GM12878 (cell line): Measurements from ENCODE around the gene DLX6. TPM values are rescaled to one million over a fixed set of nuclear protein-coding genes. Genes with fewer than 3 reads are reported as not detected.

Experiments used
- TCF7 ChIP-seq: IDR thresholded peaks from 2 replicates; pipeline ENCODE4 v1.6.1; 2014; ENCODE audit warnings: antibody characterized with exemption, borderline replicate concordance
- polyA plus RNA-seq, 11 experiments: library from polyadenylated mRNA; depleted of rRNA in 4 of 11; unstranded in 6 of 11; stranded (reverse) in 5 of 11; fragments of >200 nt; fragmentation: Nextera tagmentation in 4 of 11; fragmentation: Illumina TruSeq in 1 of 11; extraction: Ambion mirVana in 4 of 11; extraction: Trizol in 1 of 11; gene quantifications; 1 replicate in 1 of 11; 2 replicates in 10 of 11; pipeline versions ENCODE4 v1.2.1 to v1.2.3, GENCODE V29; 2011 to 2016; ENCODE audit warnings: inconsistent platforms in 2 of 11, missing spikeins in 2 of 11, low read depth in 1 of 11
- total RNA-seq, 4 experiments: library from RNA; depleted of rRNA in 3 of 4; stranded (reverse); fragments of >200 nt in 3 of 4; fragmentation: Illumina TruSeq in 1 of 4; extraction: Trizol in 1 of 4; gene quantifications; 2 replicates each; pipeline versions ENCODE4 v1.2.1 to v1.2.3, GENCODE V29; 2013 to 2021
- TF ChIP-seq, protein P1 (sequence below): IDR thresholded peaks from 2 replicates; pipeline ENCODE4 v1.6.1; 2012; ENCODE audit warnings: improper control_type of control experiment, low read depth, low read length; ENCODE audit not compliant: insufficient replicate concordance
- TF ChIP-seq, protein P2 (sequence below): fragments of 450-650 bp; IDR thresholded peaks from 2 replicates; pipeline ENCODE4 v1.6.1; 2016; ENCODE audit warnings: mild to moderate bottlenecking, moderate library complexity, borderline replicate concordance
- TF ChIP-seq, protein P3 (sequence below): fragments of 450-650 bp; conservative IDR thresholded peaks from 2 replicates; pipeline ENCODE4 v1.6.1; 2017; ENCODE audit warnings: mild to moderate bottlenecking, moderate library complexity

Gene DLX6
- total and polyA plus RNA-seq, 10 of the 15 experiments (the other 5 are each of a cell fraction or from before 2014, with no cell fraction given): not detected

DNA sequence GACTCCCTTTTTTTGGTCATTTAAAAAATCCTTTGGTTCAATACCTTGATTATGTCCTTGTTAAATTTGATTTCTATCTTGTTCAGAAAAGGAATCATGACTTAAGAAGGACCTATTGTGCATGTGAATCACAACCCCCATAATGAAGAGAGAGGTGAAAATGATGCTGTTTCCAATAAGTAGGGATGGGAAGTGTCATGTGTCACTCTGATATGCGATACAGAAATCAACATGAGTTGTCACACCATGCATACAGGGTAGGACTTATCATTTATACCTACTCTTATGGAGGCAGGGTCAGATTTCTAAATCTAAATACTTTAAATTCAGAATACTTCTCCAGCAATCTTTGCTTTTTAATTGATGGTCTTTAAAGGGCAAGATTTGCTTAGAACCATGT lies 19.4 kb upstream of the DLX6 start (continued):
- TF ChIP-seq, protein P1, sequence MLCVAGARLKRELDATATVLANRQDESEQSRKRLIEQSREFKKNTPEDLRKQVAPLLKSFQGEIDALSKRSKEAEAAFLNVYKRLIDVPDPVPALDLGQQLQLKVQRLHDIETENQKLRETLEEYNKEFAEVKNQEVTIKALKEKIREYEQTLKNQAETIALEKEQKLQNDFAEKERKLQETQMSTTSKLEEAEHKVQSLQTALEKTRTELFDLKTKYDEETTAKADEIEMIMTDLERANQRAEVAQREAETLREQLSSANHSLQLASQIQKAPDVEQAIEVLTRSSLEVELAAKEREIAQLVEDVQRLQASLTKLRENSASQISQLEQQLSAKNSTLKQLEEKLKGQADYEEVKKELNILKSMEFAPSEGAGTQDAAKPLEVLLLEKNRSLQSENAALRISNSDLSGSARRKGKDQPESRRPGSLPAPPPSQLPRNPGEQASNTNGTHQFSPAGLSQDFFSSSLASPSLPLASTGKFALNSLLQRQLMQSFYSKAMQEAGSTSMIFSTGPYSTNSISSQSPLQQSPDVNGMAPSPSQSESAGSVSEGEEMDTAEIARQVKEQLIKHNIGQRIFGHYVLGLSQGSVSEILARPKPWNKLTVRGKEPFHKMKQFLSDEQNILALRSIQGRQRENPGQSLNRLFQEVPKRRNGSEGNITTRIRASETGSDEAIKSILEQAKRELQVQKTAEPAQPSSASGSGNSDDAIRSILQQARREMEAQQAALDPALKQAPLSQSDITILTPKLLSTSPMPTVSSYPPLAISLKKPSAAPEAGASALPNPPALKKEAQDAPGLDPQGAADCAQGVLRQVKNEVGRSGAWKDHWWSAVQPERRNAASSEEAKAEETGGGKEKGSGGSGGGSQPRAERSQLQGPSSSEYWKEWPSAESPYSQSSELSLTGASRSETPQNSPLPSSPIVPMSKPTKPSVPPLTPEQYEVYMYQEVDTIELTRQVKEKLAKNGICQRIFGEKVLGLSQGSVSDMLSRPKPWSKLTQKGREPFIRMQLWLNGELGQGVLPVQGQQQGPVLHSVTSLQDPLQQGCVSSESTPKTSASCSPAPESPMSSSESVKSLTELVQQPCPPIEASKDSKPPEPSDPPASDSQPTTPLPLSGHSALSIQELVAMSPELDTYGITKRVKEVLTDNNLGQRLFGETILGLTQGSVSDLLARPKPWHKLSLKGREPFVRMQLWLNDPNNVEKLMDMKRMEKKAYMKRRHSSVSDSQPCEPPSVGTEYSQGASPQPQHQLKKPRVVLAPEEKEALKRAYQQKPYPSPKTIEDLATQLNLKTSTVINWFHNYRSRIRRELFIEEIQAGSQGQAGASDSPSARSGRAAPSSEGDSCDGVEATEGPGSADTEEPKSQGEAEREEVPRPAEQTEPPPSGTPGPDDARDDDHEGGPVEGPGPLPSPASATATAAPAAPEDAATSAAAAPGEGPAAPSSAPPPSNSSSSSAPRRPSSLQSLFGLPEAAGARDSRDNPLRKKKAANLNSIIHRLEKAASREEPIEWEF: no peak
- TF ChIP-seq TCF7: no peak
- TF ChIP-seq, protein P2, sequence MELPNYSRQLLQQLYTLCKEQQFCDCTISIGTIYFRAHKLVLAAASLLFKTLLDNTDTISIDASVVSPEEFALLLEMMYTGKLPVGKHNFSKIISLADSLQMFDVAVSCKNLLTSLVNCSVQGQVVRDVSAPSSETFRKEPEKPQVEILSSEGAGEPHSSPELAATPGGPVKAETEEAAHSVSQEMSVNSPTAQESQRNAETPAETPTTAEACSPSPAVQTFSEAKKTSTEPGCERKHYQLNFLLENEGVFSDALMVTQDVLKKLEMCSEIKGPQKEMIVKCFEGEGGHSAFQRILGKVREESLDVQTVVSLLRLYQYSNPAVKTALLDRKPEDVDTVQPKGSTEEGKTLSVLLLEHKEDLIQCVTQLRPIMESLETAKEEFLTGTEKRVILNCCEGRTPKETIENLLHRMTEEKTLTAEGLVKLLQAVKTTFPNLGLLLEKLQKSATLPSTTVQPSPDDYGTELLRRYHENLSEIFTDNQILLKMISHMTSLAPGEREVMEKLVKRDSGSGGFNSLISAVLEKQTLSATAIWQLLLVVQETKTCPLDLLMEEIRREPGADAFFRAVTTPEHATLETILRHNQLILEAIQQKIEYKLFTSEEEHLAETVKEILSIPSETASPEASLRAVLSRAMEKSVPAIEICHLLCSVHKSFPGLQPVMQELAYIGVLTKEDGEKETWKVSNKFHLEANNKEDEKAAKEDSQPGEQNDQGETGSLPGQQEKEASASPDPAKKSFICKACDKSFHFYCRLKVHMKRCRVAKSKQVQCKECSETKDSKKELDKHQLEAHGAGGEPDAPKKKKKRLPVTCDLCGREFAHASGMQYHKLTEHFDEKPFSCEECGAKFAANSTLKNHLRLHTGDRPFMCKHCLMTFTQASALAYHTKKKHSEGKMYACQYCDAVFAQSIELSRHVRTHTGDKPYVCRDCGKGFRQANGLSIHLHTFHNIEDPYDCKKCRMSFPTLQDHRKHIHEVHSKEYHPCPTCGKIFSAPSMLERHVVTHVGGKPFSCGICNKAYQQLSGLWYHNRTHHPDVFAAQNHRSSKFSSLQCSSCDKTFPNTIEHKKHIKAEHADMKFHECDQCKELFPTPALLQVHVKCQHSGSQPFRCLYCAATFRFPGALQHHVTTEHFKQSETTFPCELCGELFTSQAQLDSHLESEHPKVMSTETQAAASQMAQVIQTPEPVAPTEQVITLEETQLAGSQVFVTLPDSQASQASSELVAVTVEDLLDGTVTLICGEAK: no peak
- TF ChIP-seq, protein P3, sequence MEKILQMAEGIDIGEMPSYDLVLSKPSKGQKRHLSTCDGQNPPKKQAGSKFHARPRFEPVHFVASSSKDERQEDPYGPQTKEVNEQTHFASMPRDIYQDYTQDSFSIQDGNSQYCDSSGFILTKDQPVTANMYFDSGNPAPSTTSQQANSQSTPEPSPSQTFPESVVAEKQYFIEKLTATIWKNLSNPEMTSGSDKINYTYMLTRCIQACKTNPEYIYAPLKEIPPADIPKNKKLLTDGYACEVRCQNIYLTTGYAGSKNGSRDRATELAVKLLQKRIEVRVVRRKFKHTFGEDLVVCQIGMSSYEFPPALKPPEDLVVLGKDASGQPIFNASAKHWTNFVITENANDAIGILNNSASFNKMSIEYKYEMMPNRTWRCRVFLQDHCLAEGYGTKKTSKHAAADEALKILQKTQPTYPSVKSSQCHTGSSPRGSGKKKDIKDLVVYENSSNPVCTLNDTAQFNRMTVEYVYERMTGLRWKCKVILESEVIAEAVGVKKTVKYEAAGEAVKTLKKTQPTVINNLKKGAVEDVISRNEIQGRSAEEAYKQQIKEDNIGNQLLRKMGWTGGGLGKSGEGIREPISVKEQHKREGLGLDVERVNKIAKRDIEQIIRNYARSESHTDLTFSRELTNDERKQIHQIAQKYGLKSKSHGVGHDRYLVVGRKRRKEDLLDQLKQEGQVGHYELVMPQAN: no peak
